Heart left ventricle (tissue), 16 donors: ENCODE results near the gene FXYD2. TPM values are rescaled to one million over a fixed set of nuclear protein-coding genes. Genes with fewer than 3 reads are reported as not detected.
A peak's percentile ranks its signal among the peaks of the same experiment; 100 is the strongest.

ENCODE experiments used
- ATAC-seq, 4 donors: fragments of 200-7000 bp; cut with Tn5 transposase; one replicate each; pipeline ENCODE4 v1.9.1; 2020 to 2022; ENCODE audit warnings: moderate library complexity in 4 of 4, mild to moderate bottlenecking in 3 of 4, moderate number of reproducible peaks in 1 of 4
- DNase-seq, 5 donors: peaks; one replicate each; pipeline ENCODE4 v3.0.0-alpha.2; 2020
- H3K27ac ChIP-seq, 12 donors: fragments of 200-600 bp; sonication (generic) in 4 of 12; one replicate each; pipeline versions ENCODE4 v1.5.0 to v1.8.0; 2016 to 2022; ENCODE audit warnings: mild to moderate bottlenecking in 2 of 12
- H3K27me3 ChIP-seq, 9 donors: fragments of 200-600 bp; sonication (generic) in 2 of 9; one replicate each; pipeline versions ENCODE4 v1.5.1 to v1.8.0; 2016 to 2022; ENCODE audit warnings: mild to moderate bottlenecking in 3 of 9
- H3K36me3 ChIP-seq, 9 donors: fragments of 200-600 bp; sonication (generic) in 2 of 9; one replicate each; pipeline versions ENCODE4 v1.5.0 to v1.8.0; 2018 to 2022; ENCODE audit warnings: mild to moderate bottlenecking in 2 of 9
- H3K4me1 ChIP-seq, 12 donors: fragments of 200-600 bp; sonication (generic) in 4 of 12; one replicate each; pipeline versions ENCODE4 v1.5.0 to v1.8.0; 2016 to 2022; ENCODE audit warnings: mild to moderate bottlenecking in 3 of 12
- H3K4me3 ChIP-seq, 12 donors: fragments of 200-600 bp; sonication (generic) in 4 of 12; one replicate each; pipeline versions ENCODE4 v1.5.0 to v1.8.0; 2017 to 2022; ENCODE audit warnings: mild to moderate bottlenecking in 9 of 12, moderate library complexity in 4 of 12
- H3K9me3 ChIP-seq, 12 donors: fragments of 200-600 bp; sonication (generic) in 4 of 12; one replicate each; pipeline versions ENCODE4 v1.5.0 to v1.8.0; 2016 to 2022; ENCODE audit warnings: mild to moderate bottlenecking in 1 of 12
- POLR2A ChIP-seq, 2 donors: fragments of 450-650 bp; IDR thresholded peaks; one replicate each; pipeline ENCODE4 v1.6.1; 2017; ENCODE audit warnings: antibody characterized with exemption in 2 of 2, mild to moderate bottlenecking in 2 of 2, moderate library complexity in 2 of 2
- WGBS, 4 donors: extraction: QIAGEN DNeasy Blood & Tissue Kit in 2 of 4; methylation state at CpG; one replicate each; pipeline versions ENCODE4 v1.1.5 to v1.1.7; 2013 to 2018; 5-methylcytosine and 5-hydroxymethylcytosine counted together
- intact Hi-C, 10 donors: fragments of 100-400 bp; cut with DNase I; formaldehyde crosslinking; loops; one replicate each; pipeline versions ENCODE4 v1.11.1 to v1.14.2; 2022
- polyA plus RNA-seq, 2 donors: library from polyadenylated mRNA; stranded (reverse); fragments of 200-250 nt; gene quantifications; one replicate each; pipeline ENCODE4 v1.2.3, GENCODE V29; 2013
- total RNA-seq, 9 donors: library from RNA; depleted of rRNA in 2 of 9; stranded (reverse); fragments of >200 nt in 2 of 9; fragmentation: NEBNext Ultra II Directional in 3 of 9; extraction: Animal tissue kit (Norgen Biotek cat#: 25700) in 3 of 9; gene quantifications; one replicate each; pipeline versions ENCODE4 v1.1.0 to v1.2.4, GENCODE V29; 2016 to 2023
- TF ChIP-seq, protein P1 (sequence below), 12 donors: fragments of 200-600 bp; sonication (generic) in 4 of 12; IDR thresholded peaks; one replicate each; pipeline versions ENCODE4 v1.5.0 to v1.8.0; 2018 to 2022; ENCODE audit warnings: antibody characterized with exemption in 12 of 12, mild to moderate bottlenecking in 5 of 12
- donor health status: ischemic (EF 13 %, LVEDD 7.1; RV severe dilation, severe dysfunction).
- donor health status: healthy with polysubstance abuse.
- donor health status: DM: no; HTN: yes; CAD: no.
- donor health status: DM: no; HTN: no; CAD: no.
- donor health status: ischemic (EF 25% LVEDD 6.9; RV normal size, moderate dysfunction).
- donor health status: ischemic (EF 25% LVEDD 5.7; RV mildly dilated, moderate dysfunction).
- donor health status: healthy.
- donor health status: DM: yes; HTN: yes; CAD: no.
- donor health status: ischemic (EF 35%, LVEDD 5.7; RV mildly dilated, moderate dysfunction).
- donor health status: nonischemic (EF 11% LVEDD 7.7; RV severe dilation, severe dysfunction).
- donor health status: DM: yes; HTN: yes; CAD: no.
- donor health status: PGD.
- donor health status: ischemic (EF 29% LVEDD 5.4; RV normal size, mild dysfunction).
- donor health status: nonischemic (EF 23%, LVEDD 6.1; RV moderate dilation, normal function).

FXYD2 gene
- total and polyA plus RNA-seq, 11 donors: 0.48 to 2.7 (median 1.8) TPM; not detected in 1

DNA sequence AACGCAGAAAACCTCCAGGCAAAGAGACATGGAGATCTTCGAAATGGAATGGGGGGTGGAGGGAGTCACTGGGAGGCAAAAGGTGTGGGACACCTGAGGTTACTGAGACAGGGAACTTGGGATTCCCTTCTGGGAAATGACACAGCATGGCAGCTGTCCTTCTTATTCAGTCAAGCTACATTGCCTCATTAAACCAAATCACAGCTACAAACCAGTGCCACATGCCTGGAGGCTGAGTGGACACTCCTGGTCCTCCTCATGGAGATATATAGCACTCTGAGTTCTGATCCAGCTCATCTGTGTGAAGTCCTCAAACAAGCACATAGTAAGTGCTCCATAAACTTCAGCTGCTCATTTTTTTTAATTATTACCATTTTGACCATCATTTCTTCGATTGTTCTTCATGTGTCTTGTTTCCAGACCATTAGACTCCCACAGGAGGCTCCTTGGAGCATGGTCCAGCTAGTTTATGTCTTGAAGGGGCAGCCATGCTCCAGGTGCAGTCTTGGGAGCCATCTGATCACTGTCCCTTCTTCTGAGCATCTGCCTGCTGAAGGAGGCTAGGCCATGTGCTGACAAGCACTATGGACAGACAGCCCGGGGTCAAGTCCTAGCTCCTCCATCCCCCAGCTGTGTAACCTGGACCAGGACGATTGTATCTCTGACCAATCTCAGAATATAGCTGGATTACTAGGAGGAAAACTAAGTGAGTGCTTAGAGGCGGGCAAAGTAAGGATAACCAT lies 9.7 kb upstream of the FXYD2 start:
- ATAC-seq (no peak), DNase-seq (peak in 3 of 5 donors; percentile 3 to 10 (median 4))
- Histone ChIP-seq H3K4me1 (peaks cover 0 to 34% (median 15%) of the 10 kb centered on the region in 12 donors), H3K27me3 (no peaks in the 10 kb centered on the region), H3K4me3 (no peak overlapping the region), H3K9me3 (no peaks in the 10 kb centered on the region), H3K36me3 (peaks cover 0 to 21% (median 12%) of the 10 kb centered on the region in 9 donors), H3K27ac (peak overlapping the region in 1 of 12 donors; percentile 36)
- intact Hi-C loops: loop anchor here in 1 of 10 donors (5.0 kb wide), 1 partner anchor 218 kb away; no protein-coding TSS in a partner anchor
- TF ChIP-seq, protein P1, sequence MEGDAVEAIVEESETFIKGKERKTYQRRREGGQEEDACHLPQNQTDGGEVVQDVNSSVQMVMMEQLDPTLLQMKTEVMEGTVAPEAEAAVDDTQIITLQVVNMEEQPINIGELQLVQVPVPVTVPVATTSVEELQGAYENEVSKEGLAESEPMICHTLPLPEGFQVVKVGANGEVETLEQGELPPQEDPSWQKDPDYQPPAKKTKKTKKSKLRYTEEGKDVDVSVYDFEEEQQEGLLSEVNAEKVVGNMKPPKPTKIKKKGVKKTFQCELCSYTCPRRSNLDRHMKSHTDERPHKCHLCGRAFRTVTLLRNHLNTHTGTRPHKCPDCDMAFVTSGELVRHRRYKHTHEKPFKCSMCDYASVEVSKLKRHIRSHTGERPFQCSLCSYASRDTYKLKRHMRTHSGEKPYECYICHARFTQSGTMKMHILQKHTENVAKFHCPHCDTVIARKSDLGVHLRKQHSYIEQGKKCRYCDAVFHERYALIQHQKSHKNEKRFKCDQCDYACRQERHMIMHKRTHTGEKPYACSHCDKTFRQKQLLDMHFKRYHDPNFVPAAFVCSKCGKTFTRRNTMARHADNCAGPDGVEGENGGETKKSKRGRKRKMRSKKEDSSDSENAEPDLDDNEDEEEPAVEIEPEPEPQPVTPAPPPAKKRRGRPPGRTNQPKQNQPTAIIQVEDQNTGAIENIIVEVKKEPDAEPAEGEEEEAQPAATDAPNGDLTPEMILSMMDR (IDR thresholded peaks at IDR 0.05): no peak
- no peak for TF ChIP-seq POLR2A (IDR thresholded peaks at IDR 0.05)
- WGBS, 4 donors: 90 to 94% (median 92%) methylated on average over 6 of the region's 6 CpGs

GRCh38 chr11:117833401-117833891 lies 8.9 kb upstream of the FXYD2 start:
- peak in 3 of 5 donors; percentile 7 to 50 (median 20) for DNase-seq
- no peaks in the 10 kb centered on the region for H3K9me3 ChIP-seq
- H3K27ac ChIP-seq: peak overlapping the region in 1 of 12 donors; percentile 36
- 60 to 74% (median 65%) methylated on average over 6 to 7 of the region's 7 CpGs for WGBS, 4 donors
- intact Hi-C loops: loop anchor here in 1 of 10 donors (5.0 kb wide), 1 partner anchor 219 kb away; no protein-coding TSS in a partner anchor
- H3K4me1 ChIP-seq: peaks cover 0 to 42% (median 21%) of the 10 kb centered on the region in 12 donors
- peaks cover 0 to 13% (median 4%) of the 10 kb centered on the region in 9 donors for H3K36me3 ChIP-seq
- H3K4me3 ChIP-seq: no peak overlapping the region
- TF ChIP-seq, protein P1 (IDR thresholded peaks at IDR 0.05): no peak
- ATAC-seq: peak in 2 of 4 donors; percentile 3 to 14
- H3K27me3 ChIP-seq: no peaks in the 10 kb centered on the region

DNA sequence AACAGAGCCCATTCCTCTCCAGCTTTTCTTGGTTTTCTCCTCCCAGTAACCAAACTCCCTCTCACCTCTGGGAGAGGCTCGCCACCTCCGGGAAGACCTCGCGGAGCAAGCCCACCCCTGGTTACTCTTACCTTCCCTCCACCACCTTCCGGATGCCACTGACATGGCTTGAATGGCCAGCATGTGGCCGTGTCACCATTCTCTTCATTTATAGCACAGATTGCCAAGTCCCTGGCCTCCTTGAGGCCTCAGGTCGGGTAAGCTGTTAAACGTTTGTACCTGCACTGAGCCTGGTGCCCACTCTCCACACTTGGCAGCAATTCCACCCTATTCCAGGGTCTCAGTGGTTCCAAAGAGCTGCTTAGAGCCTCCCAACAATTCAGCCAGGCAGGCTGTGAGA lies 8.0 kb upstream of the FXYD2 start:
- Histone ChIP-seq H3K4me1 (peaks cover 0 to 51% (median 25%) of the 10 kb centered on the region in 12 donors), H3K9me3 (no peaks in the 10 kb centered on the region), H3K27me3 (no peaks in the 10 kb centered on the region), H3K27ac (no peak overlapping the region), H3K36me3 (peaks cover 0 to 5% (median 0%) of the 10 kb centered on the region in 9 donors), H3K4me3 (no peak overlapping the region)
- ATAC-seq (no peak), DNase-seq (peak in 2 of 5 donors; percentile 2 to 6)
- TF ChIP-seq, protein P1 (IDR thresholded peaks at IDR 0.05): no peak
- no peak for TF ChIP-seq POLR2A (IDR thresholded peaks at IDR 0.05)
- WGBS, 4 donors: 94 to 96% (median 96%) methylated on average over 8 of the region's 8 CpGs
- intact Hi-C loops: loop anchor here in 1 of 10 donors (5.0 kb wide), 1 partner anchor 220 kb away; no protein-coding TSS in a partner anchor
